ENCODE results near the gene CAMK1G. TPM values are rescaled to one million over a fixed set of nuclear protein-coding genes. Genes with fewer than 3 reads are reported as not detected.

CAMK1G gene
- total and polyA plus RNA-seq, 2 donors (not counting 3 experiments of a cell fraction or from before 2014, with no cell fraction given): not detected

GRCh38 chr1:209648931-209649776, 65.6 kb downstream of the CAMK1G start:
- TSS peak; percentile 53 for BruUV-seq (replicated peaks)
- peak overlapping the region; percentile 84 for H3K27ac ChIP-seq (ENCODE audit: insufficient read depth, low read depth, low read length)
- no peaks in the 10 kb centered on the region for H3K27me3 ChIP-seq (ENCODE audit: control insufficient read depth in 2 of 2, insufficient read depth in 2 of 2, low read length in 2 of 2)
- TF ChIP-seq MYC (IDR thresholded peaks at IDR 0.05; ENCODE audit: low read depth, low read length) (no peak), POLR2A (IDR thresholded peaks at IDR 0.05; ENCODE audit: low read depth, low read length) (no peak), CTCF (IDR thresholded peaks at IDR 0.05; ENCODE audit: extremely low read depth in 1 of 2, insufficient read depth in 1 of 2, low read depth in 1 of 2, low read length in 2 of 2) (no peak), JUN (IDR thresholded peaks at IDR 0.05; ENCODE audit: borderline replicate concordance, insufficient read depth, insufficient read length, low read depth) (peak; percentile 80), MAX (IDR thresholded peaks at IDR 0.05; ENCODE audit: insufficient read depth, insufficient read length) (no peak), GATA2 (IDR thresholded peaks at IDR 0.05; ENCODE audit: insufficient read depth, insufficient read length, low read depth, low read length) (peak; percentile 64), EZH2 (IDR thresholded peaks at IDR 0.05; ENCODE audit: borderline replicate concordance, low read depth, low read length, severe bottlenecking) (no peak), POLR2AphosphoS5 (IDR thresholded peaks at IDR 0.05; ENCODE audit: insufficient read depth, low read depth, low read length) (peak; percentile 81), FOS (IDR thresholded peaks at IDR 0.05; ENCODE audit: borderline replicate concordance, insufficient read depth, low read length) (peak; percentile 92)
- no peaks in the 10 kb centered on the region for H3K9me3 ChIP-seq (replicated peaks; ENCODE audit: control insufficient read depth, insufficient read depth, low read length)
- H3K9ac ChIP-seq (replicated peaks; ENCODE audit: extremely low read depth, insufficient read depth, low read length): peak overlapping the region; percentile 45
- H3K4me1 ChIP-seq (ENCODE audit: control insufficient read depth, extremely low read depth, insufficient read depth, low read length): peaks cover 27% of the 10 kb centered on the region
- dilution Hi-C loops (cut with MboI; ENCODE audit: extremely low pct_ligation_motif_present, low sequenced_read_pairs) (no loop called here), intact Hi-C loops (cut with micrococcal nuclease) (loop anchor here (1.0 to 5.0 kb wide), 2 partner anchors 24 to 43 kb away; no protein-coding TSS in a partner anchor)
- ChIA-PET POLR2A (interaction anchor here (0.7 to 1.0 kb wide), 2 partner anchors 24 to 52 kb away, joined by 3 to 4 read pairs; no protein-coding TSS in a partner anchor), CTCF (interaction anchor here (0.6 to 2.3 kb wide), 18 partner anchors 8 to 83 kb away, joined by 3 to 15 read pairs (median 4); partner anchors contain the start of gene G0S2)
- no peaks in the 10 kb centered on the region for H3K36me3 ChIP-seq (ENCODE audit: control insufficient read depth in 2 of 2, extremely low read depth in 1 of 2, insufficient read depth in 2 of 2, low read length in 2 of 2)
- H3K9me1 ChIP-seq (replicated peaks; ENCODE audit: control insufficient read depth, extremely low read depth, insufficient read depth, low read length): no peaks in the 10 kb centered on the region
- DNase-seq (ENCODE audit: low read depth, low spot score): peak; percentile 95
- H4K20me1 ChIP-seq (replicated peaks; ENCODE audit: control insufficient read depth, extremely low read depth, insufficient read depth, low read length): no peaks in the 10 kb centered on the region
- peak overlapping the region; percentile 70 for H3K4me2 ChIP-seq (ENCODE audit: insufficient read depth, low read length)
- FAIRE-seq: peak; percentile 100
- H2AFZ ChIP-seq (ENCODE audit: low read depth, low read length): peak overlapping the region; percentile 77
- no peak overlapping the region for H3K4me3 ChIP-seq (replicated peaks in 1 of 3; ENCODE audit: insufficient read depth in 1 of 3, low read depth in 1 of 3, low read length in 3 of 3)
- H3K79me2 ChIP-seq (ENCODE audit: control insufficient read depth, insufficient read depth, low read length): no peaks in the 10 kb centered on the region

All from endothelial cell of umbilical vein (primary cell).